WERI-Rb-1 (cell line): Measurements from ENCODE around the gene NACC2.
"Not testable (repeated sequence)": the region's sequence is repeated elsewhere in the genome, so short reads cannot be mapped to it uniquely, and the experiment has no call there.

Experiments
- DNase-seq: peaks from one replicate; pipeline ENCODE4 v3.0.0-alpha.2; 2020
- H3K27ac ChIP-seq: fragments of 250-450 bp; sonication (Bioruptor Pico); 2 replicates; pipeline ENCODE4 v1.5.1; 2020; ENCODE audit warnings: mild to moderate bottlenecking, moderate library complexity
- H3K27me3 ChIP-seq: fragments of 250-450 bp; sonication (Bioruptor Pico); 2 replicates; pipeline ENCODE4 v1.5.1; 2021; ENCODE audit warnings: mild to moderate bottlenecking, low read depth, moderate library complexity; ENCODE audit not compliant: insufficient read depth, severe bottlenecking
- H3K36me3 ChIP-seq: fragments of 250-450 bp; sonication (Bioruptor Pico); 2 replicates; pipeline ENCODE4 v1.5.1; 2020; ENCODE audit warnings: mild to moderate bottlenecking, moderate library complexity
- H3K4me3 ChIP-seq: 2 replicates; pipeline ENCODE4 v1.5.1; 2011; ENCODE audit warnings: low read depth, mild to moderate bottlenecking, control low read depth, low read length
- H3K9me3 ChIP-seq: fragments of 250-450 bp; sonication (Bioruptor Pico); 2 replicates; pipeline ENCODE4 v1.5.1; 2021; ENCODE audit warnings: mild to moderate bottlenecking, moderate library complexity; ENCODE audit not compliant: severe bottlenecking
- TF ChIP-seq, protein P1 (sequence below): IDR thresholded peaks from 2 replicates; pipeline ENCODE4 v1.5.1; 2011; ENCODE audit warnings: low read depth, mild to moderate bottlenecking, control low read depth, inconsistent platforms, low read length

Gene NACC2

DNA sequence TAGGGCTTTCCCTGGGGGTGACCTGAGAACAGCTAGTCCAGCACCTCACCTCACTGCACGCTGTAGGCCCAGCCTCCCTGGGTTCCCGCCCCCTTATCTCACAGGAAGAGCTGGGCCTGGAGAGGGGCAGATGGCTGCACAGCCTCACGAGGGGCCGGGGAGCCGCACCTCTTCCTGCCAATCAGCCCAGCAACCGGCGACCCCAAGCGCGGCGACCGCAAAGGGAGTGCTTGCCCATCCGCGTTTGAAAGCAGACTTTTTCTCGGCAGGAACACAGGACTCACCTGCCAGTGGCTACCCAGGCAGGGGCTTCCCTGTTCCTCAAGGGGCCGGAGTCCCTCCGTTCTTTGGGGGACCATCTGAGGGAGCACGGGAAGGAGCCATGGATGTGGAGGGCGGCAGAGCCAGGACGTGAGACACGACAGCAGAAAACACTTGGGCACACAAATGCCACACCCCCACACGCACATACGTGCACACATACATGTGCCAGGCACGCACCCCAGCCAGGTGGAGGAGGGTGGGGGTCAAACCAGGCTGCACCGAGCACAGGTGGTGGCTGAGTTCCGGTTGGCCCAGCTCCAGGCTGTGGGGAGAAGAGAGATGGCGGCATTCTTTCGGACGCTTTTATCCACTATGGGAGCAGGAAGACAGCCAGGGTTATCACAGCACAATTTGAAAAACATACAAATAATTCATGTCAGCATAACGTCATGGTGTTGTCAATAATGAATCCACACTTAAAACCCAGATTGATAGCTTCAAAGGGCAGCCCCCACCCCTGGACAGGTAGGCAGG is 12.3 kb upstream of the NACC2 start:
- Histone ChIP-seq H3K36me3 (no peaks in the 10 kb centered on the region), H3K27ac (peak overlapping the region; percentile 88), H3K9me3 (peaks cover 2% of the 10 kb centered on the region), H3K4me3 (peak overlapping the region; percentile 9), H3K27me3 (no peaks in the 10 kb centered on the region)
- DNase-seq = peak; percentile 90
- TF ChIP-seq, protein P1, sequence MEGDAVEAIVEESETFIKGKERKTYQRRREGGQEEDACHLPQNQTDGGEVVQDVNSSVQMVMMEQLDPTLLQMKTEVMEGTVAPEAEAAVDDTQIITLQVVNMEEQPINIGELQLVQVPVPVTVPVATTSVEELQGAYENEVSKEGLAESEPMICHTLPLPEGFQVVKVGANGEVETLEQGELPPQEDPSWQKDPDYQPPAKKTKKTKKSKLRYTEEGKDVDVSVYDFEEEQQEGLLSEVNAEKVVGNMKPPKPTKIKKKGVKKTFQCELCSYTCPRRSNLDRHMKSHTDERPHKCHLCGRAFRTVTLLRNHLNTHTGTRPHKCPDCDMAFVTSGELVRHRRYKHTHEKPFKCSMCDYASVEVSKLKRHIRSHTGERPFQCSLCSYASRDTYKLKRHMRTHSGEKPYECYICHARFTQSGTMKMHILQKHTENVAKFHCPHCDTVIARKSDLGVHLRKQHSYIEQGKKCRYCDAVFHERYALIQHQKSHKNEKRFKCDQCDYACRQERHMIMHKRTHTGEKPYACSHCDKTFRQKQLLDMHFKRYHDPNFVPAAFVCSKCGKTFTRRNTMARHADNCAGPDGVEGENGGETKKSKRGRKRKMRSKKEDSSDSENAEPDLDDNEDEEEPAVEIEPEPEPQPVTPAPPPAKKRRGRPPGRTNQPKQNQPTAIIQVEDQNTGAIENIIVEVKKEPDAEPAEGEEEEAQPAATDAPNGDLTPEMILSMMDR = no peak

GRCh38 chr9:136105398-136106135 is 10.5 kb upstream of the NACC2 start:
- no peaks in the 10 kb centered on the region for H3K27me3 ChIP-seq
- no peak overlapping the region for H3K27ac ChIP-seq
- no peak for DNase-seq
- TF ChIP-seq, protein P1 = no peak
- peaks cover 2% of the 10 kb centered on the region for H3K9me3 ChIP-seq
- no peak overlapping the region for H3K4me3 ChIP-seq
- H3K36me3 ChIP-seq = no peaks in the 10 kb centered on the region

DNA sequence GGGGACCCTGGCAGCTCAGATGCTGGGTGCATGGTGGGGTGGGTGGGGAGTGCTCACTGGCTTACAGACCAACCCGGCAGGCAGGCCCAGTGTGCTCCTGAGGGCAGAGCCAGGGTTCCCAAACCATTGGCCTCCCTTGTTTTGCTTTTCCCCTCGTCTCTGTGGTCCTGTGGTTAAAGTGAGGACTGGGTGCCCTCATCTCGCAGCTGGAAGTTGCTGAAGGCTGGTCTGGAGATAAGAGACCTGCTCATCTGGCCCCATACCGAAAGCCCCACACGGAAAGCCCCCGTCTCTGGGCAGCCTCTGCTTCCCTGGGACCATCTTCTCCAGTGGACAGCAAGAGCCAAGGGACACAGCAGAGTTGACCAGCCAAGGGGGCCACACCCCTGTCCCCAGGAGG is 9.8 kb upstream of the NACC2 start:
- TF ChIP-seq, protein P1 = no peak
- no peak overlapping the region for H3K4me3 ChIP-seq
- no peak overlapping the region for H3K27ac ChIP-seq

GRCh38 chr9:136104488-136104800 is 9.4 kb upstream of the NACC2 start:
- no peak overlapping the region for H3K4me3 ChIP-seq
- TF ChIP-seq, protein P1 = no peak
- H3K36me3 ChIP-seq = no peaks in the 10 kb centered on the region
- peaks cover 2% of the 10 kb centered on the region for H3K9me3 ChIP-seq
- no peak overlapping the region for H3K27ac ChIP-seq
- no peaks in the 10 kb centered on the region for H3K27me3 ChIP-seq
- DNase-seq = no peak

More for the DNA sequence above, 9.8 kb upstream of the NACC2 start:
- no peaks in the 10 kb centered on the region for H3K27me3 ChIP-seq
- DNase-seq = no peak
- H3K9me3 ChIP-seq = peaks cover 2% of the 10 kb centered on the region
- no peaks in the 10 kb centered on the region for H3K36me3 ChIP-seq

- Histone ChIP-seq H3K9me3 (peaks cover 2% of the 10 kb centered on the region), H3K36me3 (no peaks in the 10 kb centered on the region), H3K27ac (no peak overlapping the region), H3K4me3 (no peak overlapping the region), H3K27me3 (no peaks in the 10 kb centered on the region)
- TF ChIP-seq, protein P1 = no peak
- DNase-seq = no peak
These were observed 8.8 kb upstream of the NACC2 start for GRCh38 chr9:136103651-136104487.

GRCh38 chr9:136101615-136102074 is 6.6 kb upstream of the NACC2 start:
- H3K27ac ChIP-seq, H3K4me3 ChIP-seq, H3K9me3 ChIP-seq, H3K27me3 ChIP-seq, DNase-seq, H3K36me3 ChIP-seq: not testable (repeated sequence)
